ENCODE data around the gene WNT9A.

The WNT9A gene

DNA sequence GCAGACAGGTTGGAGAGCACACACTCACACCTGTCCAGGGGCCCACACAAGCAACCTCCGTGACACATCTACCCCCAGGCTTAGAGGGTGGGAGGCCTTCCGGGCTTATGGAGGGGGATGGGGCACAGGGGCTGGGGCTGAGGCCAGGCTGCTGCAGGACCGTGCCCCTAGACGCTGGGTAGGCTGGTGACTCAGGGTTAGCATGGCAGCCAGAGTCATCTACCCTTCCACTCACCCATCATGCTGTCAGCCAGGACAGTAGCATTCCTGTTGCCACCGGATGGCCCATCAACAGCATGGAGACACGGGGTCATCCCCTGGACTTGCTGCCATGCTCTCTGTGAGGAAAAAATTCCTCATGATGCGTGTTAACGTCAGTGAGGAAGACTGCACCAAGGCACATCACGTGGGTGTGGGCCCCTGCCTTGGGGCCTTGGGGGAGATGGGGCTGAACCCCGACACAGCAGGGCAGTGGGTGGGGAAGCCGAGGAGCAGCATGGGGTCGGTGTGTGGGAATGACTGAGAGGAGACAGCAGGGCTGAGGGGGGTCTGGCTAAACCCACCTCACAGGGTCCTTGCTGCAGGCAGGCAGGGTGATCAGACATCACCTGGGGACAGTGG, 52.8 kb downstream of the WNT9A start:
- DNase-seq, result no peak

DNA sequence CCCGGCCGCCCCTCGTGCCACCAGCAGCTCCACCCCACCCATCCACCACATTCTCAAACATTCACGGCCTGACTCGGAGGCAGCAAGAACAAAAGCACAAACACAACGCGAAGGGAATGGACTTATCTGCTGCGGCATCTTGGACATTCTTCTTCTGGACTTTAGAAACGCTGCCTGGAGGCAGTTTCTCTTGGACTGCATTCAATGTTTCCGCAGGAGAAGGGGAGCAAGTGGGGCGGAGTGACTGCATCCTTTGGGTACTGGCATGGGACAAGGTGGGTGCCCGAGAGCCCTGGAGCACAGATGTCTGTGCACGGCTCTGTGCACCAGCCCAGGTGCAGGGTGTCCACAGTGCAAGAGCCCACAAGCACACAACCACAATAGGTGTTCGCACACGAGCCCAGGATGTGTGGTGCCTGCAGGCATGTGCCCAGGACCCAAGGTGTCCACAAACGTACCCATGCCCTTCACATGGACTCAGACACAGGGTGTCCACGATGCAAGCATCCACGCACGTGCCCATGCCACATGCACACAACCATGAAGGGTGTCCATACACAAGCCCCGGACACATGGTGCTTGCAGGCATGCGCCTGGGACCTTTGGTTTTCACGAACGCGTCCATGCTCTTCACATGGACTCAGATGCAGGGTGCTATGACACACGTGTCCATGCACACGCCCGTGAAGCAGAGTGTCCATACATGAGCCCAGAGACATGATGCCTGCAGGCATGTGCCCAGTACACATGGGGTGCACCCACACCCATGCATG, 53.6 kb downstream of the WNT9A start:
- no peak for DNase-seq

DNA sequence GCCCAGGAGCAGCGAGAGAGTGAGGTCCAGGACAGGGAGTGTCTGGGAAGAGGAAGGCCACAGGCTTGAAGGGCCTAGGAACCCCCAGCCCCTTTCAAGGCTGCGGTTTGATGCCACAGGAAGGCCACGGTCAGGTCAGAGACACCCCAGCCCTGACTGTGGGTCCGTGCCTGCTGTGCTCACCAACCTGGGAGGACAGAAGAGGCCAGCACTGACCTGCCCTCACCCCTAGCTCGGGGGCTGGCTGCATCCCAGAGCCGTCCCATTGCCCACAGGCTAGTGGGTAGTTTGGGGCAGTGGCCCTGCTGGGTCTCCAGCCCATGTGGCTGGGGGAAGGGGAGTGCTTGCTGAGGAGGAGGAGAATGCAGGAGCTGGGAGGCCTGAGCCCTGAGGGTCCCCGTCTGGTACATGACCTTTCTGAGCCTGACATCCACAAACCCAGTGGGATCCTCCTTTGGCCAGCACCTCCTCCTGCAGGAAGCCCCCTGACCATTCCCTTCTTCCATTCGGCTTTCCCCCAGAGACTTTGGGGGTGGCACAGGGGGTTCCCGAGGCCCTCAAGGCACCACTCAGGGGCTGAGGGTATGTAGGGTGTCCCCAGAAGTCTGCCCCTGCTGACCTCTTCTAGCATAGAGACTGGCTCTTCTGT, 54.3 kb downstream of the WNT9A start:
- DNase-seq, result peak; percentile 0

DNA sequence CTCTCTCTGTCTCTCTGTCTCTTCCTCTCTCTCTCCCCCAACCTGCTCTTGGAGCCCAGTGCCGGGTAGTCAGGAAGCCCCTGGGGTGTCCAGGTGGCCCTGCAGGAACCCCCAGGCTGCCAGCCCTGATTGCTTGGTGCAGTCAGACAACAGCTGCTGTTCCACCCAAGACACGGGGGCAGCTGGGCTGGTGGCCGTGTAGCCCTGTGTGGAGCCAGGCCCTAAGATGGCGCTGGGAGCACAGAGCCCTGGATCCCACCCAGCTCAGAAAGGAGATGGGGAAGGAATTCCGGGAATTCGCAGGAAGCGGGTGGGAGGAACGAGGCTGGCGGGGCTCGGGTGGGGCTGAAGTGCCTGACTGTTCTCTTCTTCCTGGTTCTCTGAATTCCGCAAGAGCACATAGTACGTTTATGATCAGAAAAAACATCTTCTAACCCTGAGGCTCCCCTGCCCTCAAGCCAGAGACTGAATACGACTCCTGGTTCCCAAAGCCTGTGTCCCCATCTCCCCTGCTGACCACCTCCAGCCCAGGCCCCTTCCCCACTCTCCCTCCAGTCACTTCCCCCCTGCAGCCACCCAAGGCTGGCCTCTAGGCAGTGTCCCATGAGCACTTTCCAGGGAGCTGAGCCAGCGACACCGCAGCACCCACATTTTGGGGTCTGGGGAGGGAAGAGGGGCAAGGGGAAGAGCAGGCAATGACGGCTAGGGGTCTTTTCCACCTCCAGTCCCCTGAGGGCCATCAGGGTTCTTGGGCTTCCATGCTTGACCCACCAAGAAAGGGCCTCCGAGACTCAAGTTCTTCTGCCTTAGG, 55.0 kb downstream of the WNT9A start:
- peak; percentile 0 for DNase-seq

DNA sequence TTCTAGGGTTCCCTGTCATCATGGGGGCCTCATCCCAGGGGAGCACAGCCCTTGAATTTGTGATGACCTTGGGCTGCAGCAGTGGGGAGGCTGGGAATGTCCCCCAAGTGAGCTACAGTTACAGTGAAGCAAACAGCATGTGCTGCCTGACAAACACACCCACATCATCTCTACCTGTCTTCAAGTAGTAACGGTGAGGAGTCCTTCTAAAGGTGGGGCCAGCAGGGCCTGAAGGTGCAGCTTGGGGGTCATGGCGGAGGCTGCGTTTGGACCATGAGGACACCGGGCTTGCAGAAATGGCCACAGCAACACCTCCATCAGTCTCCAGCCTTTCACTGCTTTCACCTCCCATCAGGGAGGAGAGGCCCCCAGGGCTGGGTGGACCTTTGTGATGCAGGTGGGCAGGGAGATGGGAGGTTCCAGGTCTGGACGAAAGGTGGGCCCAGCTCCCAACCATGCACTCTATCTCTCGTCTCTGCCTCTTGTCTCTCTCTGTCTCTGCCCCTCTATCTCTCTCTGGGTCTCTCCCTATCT, 55.7 kb downstream of the WNT9A start:
- peak; percentile 0 for DNase-seq

DNA sequence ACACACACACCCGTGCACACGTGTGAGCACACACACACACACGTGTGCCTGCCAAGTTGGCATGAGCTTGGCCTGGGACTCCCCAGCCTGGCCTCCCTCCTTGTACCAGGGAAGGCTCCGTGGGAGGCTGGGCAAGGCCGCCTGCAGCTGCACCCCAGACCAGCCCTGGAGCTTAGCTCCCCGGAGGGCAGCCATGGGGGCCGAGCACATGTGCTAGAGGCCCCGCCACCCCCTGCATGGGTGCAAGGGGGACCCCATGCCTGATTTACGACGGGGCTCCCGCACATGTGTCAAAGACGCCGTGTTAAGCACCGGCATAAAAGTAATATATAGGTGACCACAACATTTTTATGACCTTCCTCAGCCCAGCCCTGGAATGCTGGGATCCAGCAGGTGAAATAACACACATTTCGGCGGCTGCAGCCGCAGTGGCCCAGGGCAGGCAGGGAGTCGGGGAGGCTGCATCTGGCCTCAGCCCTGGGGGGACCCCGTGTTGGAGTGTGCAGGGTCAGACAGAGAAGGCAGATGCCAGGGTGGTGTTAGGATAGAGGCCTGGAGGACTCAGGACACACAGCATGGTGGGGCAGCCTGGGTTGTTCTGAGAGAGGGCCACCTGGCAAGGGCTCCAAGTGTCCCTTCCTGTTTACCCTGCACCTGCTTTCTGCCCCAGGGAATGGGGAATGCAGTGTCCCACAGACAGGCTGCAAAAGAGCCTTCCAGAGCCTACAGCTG, 56.3 kb downstream of the WNT9A start:
- no peak for DNase-seq

DNA sequence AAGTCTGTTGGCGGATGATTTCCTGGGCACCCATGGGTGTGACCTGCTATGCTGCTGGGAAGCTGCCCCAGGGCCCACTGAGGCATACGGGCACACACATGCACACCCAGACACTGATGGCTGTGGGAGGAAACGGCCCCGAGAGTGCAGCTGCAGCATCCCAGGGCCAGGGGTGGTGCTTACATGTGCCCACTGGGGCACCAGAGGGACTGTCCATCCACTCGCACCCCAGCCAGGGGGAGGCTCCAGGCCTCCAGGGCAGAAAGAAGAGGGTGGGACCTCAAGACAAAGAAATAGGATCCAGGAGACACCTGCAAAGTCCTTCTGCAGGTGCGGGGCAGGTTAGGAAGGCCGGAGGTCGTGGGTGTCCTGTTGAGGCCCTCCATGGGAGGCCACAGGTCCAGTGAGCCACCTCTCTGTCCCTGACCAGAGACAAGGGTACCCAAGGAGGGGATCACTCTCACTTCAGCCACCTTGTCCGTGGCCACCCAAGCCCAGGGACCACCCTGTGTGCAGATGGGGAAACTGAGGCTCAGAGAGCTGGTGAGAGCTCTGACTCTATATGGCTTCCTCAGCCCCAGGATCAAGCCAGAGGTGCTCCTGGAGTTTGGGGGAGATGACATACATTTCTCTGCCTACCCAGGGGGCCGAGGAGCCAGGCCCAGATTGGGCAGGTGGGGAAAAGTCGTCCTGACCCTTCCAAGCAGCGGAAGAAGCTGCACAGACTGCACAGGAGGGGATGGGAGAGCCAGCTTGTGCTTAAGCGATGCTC, 57.1 kb downstream of the WNT9A start:
- no peak for DNase-seq

DNA sequence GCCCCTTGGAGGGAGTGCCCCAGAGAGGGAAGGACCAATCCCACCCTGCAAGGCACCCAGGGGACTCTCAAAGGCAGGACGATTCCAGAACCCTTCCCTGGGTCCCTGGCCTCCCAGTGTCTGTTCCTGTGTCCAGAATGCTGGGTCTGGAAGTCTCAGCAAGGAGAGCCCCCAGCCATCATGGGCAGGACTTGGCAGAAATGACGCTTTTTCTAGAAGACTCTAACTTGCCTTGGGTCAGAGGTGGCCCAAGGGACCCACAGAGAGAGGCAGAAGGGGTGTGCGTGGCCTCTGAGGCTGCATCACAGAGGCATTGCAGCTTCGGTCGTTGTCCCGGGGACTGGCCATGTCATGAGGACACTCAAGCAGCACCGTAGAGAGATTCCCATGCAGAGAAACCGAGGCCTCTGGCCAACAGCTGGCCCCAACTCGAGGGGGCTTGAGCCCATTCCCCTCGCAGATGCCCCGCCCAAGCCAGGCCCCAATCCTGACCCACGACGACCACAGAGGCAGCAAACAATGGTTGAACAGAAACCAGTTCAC, 57.8 kb downstream of the WNT9A start:
- DNase-seq, result no peak

DNA sequence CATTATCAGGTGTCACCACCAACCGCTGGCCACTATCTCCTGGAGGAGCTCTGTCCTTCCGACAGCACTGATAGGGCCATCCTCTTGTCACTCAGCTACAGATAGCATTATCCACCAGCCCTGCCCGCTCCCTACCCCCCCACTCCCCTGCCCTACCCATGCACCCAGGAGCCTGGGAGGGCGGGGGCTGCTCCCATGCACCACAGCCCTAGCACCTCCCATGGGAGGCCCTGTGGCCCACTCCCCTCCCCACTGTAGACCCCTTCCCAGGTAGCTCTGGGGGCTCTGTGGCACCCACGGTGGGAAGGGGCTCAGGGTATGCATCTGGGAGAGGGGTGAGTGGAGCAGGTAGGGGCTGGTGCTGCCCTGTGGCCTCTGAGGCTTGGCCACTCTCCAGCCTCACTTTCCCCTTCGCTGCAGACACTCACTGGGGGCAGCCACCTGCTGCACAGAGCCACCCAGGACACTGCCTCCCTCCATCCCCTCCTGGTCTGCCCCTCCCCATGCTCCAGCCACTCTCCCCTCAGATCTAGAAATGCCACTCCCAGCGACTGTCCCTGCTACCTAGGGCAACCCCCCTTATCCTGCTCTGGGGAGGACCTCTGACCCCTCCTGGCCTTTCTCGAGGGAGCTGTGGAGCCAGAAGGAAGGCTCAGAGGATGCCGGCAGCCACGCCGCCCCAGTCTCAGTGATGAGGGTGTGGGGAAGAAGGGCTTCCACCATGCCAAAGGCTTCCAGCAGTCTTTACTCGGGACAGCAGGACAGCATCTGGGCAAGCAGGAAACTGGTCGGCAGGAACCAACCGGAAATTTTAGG, 58.5 kb downstream of the WNT9A start:
- DNase-seq, result no peak

DNA sequence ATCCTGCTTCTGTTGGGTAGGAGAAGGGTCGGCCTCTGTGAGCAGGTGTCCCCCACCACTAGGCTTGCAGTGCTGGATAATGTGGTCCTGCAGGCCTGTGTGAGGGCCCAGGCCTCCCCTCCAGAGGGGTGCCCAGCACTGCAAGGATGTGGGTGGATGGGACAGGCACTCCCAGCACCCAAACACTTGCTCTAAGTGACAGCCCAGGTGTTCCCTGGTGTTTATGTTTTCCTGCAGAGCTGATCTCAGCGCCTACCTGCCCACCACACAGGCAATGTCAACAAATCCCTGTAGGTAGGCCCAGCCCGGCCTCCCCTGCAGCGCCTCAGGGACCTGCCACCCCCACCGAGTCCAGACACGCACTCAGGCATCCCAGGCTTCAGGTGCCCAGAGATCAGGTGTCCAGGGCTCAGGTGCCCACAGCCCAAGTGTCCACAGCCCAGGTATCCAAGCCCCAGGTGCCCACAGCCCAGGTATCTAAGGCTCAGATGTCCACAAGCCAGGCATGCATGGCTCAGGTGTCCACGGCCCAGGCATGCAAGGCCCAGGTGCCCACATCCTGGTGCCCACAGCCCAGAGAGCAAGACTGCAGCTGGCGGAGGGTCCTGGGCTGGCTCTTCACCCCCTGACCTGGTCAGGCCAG, 59.2 kb downstream of the WNT9A start:
- no peak for DNase-seq

DNA sequence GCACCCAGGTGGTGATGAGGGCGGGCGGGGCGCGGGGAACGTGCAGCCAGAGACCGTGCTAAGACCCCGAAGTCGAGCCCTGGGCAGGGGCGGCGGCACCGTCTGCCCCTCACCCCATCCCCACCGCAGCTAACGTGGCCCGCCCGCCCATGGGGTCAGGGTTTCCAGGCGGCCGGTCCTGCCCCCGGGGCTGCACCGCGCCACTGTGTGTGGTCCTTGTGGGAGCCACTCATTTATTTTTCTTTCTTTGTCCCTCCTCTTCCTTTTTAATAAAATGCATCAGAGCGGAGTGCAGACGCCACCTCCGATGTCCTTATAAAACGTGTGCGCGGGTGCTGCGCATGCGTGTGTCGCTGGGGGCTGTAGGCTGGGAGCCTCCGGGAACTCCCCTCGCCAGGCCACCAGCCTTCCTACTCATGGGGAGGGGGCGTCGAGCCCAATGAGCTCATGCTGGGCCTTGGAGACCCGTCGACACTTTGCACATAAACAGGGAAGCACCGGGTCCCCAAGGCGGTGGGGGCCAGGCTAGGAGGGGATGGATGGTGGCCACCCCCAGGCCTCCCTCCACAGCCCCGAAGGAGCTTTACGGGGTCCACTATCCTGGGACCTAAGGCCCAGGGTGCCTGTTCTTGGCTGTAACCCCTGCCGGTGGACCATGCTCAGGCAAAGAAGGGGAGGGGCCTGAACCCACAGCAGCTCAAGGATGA, 59.9 kb downstream of the WNT9A start:
- DNase-seq, result no peak

DNA sequence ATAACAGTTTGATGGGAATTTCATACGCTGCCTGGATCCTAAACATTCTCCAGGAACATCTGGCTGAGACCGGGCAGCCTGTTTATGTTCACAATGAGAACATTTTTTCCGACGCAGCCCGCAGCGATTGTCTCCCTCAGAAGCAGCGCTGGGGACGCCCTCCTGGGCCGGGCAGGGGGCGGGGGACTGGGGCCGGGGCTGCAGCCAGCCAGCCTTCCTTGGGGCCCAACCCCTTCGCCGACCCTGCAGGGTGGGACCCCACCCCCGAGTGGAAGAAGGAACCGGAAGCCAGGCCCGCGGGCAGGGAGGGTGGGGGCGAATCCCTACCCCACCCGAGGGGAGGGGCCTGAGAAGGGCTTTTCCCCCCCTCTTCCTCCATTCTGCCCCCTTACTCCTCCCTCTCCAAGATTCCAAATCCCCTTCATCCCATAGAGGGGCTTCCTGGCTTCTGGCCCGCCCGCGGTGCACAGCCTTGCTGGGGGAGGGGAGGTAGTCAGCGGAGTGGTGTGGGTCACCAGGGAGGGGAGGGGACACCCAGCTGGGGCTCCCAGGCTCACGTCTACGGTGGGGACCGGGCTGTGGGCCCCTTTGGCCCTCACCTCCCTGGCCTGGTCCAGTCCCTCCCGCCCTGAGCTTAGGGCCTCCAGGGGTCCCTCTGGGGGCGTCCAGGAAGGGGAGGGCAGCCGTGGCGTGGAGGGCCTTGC, 60.6 kb downstream of the WNT9A start:
- DNase-seq, result no peak

DNA sequence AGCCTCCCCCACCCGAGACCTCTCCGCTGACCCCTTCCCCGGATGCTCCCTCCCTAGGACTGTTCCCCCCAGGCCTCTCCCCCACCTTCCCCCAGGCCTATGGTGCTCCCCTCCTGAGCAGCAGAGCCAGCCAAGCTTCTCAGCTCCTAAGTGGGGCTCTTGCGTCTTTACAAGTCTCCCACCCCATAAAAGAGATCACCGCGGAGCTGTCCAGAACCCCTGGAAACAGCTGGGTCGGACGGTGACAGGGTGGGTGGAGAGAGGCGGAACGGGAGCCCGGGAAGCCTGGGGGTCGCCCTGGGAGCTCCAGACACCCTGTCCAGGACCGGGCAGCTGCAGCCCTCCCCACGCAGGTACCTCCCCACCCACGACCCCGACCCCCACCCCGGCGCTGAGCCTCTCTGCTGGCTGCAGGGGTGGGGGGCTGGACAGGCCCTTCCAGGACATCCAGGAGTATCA, 61.2 kb downstream of the WNT9A start:
- no peak for DNase-seq

DNA sequence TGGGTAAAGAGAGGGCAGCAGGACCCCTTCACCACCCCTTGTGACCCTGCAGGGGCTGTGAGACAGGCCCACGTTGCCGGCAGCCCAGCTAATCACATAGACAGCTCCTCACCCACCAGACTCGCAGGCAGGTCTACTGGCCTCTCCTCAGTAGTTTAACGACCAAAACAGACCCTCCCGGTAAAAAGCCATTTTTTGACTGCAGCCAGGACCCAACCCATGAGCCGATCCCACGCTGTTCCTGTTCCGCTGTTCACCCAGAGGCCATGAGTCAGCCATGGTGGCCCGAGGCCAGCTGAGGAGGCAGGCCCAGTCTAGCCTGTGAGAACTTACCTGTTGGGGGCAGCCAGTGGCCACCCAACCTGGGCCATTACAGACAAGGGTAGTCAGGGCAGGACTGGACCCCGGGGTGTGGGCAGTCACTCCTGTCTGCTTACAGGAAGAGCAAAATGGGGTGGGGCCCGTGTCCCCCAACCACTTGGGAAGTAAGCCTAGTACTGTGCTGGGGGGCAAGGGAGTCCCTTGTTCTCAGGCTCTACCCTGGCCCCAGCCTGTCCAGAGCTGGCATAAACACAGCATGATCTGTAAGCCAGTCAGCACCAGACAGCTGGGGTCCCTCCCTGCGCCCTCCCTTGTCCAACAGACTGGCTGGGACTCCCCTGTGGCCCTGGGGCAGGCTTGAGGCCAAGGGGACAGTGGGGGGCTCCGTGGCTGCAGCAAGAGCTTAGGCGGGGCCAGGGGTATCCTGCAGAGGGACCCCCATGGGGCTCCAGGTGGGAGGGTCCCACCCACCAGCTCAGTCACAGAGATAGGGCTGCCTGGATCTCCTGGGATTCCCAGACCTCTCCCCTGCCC, 61.9 kb downstream of the WNT9A start:
- DNase-seq, result peak; percentile 0

DNA sequence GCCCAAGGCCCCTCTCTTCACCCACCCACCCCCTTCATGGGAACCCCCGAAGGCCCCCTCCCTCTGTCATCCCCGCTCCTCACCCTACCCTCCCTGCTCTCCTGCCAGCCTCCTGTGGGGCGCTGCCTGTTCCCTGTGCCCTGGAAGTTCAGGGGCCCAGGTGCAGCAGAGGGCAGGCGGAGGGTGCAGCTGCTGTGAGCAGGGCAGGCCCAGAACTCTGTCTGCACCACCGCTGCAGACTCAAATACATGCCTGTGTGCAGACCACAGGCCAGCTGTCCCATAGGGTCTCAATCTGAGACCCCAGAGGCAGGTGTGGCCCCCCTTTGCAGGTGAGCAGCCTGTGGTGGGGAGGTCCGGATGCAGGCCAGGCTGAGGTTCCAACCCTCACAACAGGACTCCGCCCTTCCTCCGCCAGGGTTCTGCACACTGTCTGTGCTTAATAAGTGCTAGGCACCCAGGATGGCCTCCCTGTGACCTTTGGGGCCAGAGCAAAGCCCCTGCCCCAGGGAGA, 62.5 kb downstream of the WNT9A start:
- DNase-seq, result peak; percentile 1

DNA sequence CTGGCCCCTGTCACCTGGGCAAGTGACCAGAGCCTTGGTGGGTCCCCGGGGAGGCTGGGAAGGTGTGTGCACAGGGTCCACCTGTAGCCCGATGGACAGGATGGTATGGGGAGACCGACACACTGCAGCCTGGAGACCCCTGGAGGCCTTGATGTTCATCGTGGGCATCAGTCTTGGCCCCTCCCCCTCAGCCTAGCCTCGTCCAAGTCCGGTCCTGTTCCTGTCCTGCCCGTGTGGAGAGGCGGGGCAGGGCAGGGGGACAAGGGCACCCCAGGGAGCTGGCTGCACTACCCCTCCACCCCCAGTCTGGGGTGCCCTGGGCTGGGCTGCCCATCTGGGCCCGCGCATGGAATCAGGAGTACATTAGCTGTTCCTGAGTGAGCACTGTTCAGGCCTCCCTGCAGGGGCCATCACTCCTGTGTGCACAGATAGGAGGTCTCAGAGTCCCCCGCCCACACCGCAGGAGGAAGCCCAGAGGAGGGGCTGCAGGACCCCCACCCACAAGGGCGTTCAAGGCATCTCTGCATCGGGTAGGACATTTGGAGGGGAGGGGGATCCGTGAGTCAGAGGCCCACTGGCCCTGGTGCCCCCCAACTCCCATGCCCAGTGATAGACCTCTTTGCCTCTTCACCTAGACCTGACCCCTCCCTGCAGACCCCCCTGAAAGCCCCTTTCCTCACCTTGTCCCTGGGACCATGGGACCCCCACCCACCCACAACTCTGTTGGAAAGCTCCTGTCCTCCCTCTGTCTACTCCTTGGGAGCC, 63.2 kb downstream of the WNT9A start:
- peak; percentile 0 for DNase-seq
